GM21723 (cell line): Measurements from ENCODE around the gene CENPB.
A peak's percentile ranks its signal among the peaks of the same experiment; 100 is the strongest.
"Not testable (repeated sequence)": the region's sequence is repeated elsewhere in the genome, so short reads cannot be mapped to it uniquely, and the experiment has no call there.

Experiments used
- ATAC-seq: cut with Tn5 transposase; IDR thresholded peaks from one replicate; pipeline ENCODE4 v1.9.1; 2021; ENCODE audit warnings: mild to moderate bottlenecking, moderate library complexity; ENCODE audit not compliant: unreplicated experiment

Gene CENPB

DNA sequence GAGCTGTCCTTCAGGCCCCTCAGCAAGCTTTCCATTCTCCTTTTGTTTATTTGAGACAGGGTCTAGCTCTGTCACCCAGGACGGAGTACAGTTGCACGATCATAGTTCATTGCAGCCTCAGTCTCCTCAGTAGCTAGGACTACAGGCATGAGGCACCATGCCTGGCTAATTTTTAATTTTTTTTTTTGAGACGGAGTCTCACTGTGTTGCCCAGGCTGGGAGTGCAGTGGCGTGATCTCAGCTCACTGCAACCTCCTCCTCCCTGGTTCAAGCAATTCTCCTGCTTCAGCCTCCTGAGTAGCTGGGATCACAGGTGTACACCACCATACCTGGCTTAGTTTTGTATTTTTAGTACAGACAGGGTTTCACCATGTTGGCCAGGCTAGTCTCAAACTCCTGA is 2.7 kb upstream of the CENPB start:
- not testable (repeated sequence) for ATAC-seq

DNA sequence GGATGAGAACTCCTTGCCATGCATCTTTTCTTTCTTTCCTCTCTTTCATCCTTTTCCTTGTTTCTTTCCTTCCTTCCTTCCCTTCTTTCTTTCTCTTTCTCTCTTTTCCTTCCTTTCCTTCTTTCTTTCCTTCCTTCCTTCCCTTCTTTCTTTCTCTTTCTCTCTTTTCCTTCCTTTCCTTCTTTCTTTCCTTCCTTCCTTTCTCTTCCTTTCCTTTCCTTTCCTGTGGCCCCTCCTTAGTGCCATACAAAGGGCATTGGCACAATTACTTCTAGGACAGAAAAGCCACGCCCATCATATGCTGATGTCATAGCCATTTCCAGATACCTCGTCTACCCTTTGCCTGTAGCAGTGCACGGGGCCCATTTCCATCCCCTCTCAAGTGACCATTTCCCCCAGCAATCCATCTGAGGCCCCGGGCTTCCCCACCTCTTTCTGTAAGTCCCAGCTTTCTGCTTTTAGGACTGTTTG is 2.2 kb upstream of the CENPB start:
- ATAC-seq, result no peak

DNA sequence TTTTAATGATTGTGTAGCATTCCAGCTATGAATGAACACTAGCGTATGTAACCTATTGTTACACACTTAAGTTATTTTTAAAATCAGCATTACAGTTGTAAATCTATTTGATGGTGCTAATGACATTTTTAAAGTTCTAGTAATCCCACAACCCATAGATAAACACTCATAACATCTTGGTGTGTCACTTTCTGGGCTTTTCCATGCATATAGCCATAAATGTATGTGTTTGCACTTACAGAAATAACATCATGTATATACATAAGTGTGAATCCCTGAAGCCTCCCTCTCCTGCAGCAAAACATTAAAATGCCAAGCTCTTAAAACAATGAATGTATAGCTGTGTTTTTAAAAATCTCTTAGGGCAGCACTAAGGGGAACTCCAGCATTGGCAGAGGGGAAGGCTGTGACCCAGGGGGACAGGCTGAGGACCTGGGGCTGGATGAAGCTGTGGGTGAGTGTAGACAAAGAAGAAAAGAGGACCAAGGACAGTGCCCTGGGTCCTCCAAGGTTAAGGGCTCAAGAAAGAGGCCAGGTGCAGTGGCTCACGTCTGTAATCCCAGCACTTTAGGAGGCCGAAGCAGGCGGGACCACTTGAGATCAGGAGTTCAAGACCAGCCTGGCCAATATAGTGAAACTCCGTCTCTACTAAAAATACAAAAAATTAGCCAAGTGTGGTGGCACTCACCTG is 929 bp upstream of the CENPB start:
- no peak for ATAC-seq

DNA sequence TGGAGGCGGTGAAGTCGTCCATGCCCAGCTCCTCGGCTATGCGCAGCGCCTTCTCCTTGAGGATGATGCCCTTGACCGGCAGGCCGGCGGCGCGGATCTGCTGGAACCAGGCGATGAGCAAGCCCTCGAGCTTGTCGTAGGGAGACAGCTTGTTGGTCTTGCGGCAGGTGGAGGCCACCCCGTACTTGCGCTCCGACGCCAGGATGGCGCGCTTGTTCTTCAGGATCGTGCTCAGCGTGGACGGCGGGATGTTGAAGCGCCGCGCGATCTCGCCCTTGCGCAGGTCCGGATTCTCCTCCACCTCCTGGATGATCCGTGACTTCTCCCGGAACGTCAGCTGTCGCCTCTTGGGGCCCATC is 435 bp downstream of the CENPB start:
- peak; percentile 7 for ATAC-seq

DNA sequence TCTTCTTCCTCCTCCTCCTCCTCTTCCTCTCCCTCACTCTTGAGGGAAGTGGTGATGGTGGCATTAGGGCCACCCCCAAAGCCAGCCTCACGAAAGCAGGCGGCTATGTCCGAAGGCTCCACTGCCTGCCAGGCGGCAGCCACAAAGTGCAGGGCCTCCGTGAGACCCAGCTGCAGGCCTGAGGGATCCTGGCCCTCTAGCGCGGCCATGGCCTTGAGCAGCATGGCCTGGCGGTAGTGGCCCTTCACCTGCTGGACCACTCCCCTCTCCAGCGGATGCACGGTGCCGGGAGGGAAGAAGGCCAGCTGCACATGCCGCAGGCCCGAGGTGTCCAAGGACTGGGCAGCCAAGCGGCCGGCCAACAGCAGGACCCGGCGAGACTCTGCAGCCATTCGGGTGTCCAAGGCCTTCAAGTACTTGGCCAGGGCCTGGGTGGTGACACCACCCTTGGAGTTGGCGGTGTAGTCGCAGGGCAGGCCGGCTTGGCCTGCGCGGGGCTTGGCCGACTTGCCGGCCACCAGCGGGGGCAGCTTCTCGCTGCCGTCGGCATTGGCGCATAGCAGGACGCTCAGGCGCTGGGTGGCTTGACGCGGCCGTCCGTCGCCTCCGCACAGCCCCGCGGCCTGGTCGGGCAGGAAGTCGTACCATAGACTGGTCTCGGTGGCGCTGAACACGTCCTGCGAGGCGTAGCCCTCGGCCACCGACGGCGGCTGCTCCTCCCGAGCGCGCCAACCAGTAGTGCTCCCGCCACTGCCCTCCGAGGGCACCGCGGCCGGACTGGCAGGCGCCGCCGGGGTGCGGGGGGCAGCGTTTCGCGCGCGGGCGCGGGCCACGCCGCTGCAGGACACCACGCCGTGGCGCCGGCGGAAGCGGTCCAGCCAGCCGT is 1.1 kb downstream of the CENPB start:
- ATAC-seq, result no peak

GRCh38 chr20:3784863-3785239 is 1.7 kb downstream of the CENPB start:
- no peak for ATAC-seq

- no peak for ATAC-seq
Observed at GRCh38 chr20:3784216-3784853, 2.2 kb downstream of the CENPB start.

- ATAC-seq, result no peak
Observed at GRCh38 chr20:3783511-3784195, 2.9 kb downstream of the CENPB start.

DNA sequence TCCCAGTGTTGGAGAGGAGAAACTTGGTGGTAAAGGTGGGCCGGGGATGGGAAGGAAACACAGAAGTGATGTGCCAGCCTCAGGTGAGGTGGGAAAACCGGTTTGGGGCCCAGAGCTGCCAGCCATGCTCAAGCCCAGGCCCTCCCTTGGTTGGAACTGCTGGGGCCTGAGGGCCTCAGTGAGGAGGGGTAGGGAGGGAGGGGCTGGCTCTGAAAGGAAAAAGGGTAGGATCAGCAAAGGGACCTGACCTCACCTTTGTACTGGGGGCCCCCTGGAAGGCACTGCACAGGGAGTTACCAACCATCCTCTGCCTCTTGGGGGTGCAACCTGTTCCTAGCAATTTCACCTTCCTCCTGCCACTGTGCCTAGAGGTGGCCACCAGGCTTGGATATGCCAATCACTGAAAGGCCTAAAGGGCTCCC is 3.5 kb downstream of the CENPB start:
- no peak for ATAC-seq

DNA sequence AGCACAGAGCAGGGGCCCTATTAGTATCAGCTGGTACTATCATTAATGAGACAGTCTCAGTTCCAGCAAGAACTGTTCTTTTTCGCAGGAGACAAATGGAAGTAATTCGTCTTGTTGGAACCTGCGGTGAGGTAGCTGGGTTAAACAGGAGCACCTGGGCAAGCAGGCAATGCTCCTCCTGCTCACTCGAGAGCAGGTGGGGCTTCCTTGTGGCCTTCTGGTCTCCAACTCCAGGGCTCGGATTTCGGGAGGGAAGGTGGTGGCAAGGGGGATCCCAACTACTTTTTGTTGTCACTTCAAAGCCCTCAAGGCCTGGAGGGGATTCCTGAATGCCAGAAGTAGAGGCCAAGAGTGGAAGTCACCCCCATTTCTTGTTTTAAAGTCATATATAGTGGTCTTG is 3.9 kb downstream of the CENPB start:
- ATAC-seq, result no peak

- ATAC-seq, result peak; percentile 73
Observed at GRCh38 chr20:3781153-3781910, 5.2 kb downstream of the CENPB start, which contains the start of gene SPEF1. TSS of gene SPEF1 (minus strand) at chr20:3781448. CDS start at chr20:3781287, 161 bp downstream.

DNA sequence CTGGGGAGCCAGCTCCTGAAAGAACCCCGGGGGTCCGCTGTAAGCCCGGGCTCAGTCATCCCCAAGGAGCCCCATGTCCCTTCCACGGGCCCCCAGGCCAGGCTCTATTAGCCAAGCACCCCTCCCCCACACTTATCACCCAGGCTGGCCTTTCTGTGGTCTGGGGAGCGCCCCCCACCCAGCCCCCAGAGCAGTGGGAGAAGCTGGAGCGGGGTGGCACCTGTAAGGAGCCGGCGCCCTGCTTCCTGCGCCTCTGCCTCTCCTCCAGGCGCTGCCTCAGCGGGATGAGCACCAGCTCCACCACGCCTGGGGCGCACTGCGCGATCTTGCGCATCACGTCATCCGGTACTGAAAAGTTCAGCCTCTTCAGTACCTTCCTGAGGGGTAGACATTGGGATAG is 7.6 kb downstream of the CENPB start:
- ATAC-seq, result no peak

- peak; percentile 48 for ATAC-seq
Observed at GRCh38 chr20:3777716-3778629, 8.6 kb downstream of the CENPB start.

DNA sequence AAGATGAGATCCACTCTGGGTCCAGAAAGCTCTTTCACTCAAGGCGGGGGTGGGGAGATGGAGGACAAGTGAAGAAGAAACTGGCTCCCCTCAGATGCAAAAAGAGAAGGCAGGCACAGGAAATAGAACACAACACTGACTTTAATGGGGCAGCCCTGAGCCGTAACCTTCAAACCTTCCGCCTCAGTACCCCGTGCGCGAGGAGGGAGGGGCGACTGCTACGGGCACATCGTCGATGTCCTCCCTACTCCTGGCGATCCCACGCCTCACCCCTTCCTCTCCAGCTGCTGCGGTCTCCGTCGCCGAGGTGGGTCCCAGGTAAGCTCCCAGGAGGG is 9.2 kb downstream of the CENPB start:
- no peak for ATAC-seq

DNA sequence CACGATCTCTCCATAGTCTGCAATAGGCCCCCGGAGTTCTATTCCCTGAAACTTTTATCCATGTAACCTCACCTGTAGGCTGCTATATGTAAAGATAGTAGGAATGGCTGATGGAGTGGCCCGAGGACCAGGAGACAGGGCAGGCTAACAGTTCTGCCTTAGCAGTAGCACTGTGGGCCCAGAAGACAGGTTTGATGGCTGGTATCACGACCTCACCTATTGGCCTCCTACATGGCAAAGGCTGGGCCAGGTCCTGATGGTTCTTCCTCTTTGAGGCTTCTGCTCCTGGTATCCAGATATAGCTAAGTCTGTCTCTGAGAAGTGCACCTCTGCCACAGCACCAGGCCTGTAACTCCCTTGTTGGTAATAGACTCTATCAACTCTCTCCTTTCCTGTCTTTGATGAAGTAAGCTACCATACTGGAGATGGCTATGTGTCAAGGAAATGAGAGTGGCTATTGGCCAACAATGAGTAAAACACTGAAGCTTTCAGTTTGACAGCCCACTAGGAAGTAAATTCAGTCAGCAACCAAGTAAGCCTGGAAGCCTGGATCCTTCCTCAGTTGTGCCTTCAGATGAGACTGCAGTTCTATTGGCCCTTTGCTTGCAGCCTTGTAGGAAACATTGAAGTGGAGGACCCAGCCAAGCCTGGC is 11.0 kb downstream of the CENPB start:
- no peak for ATAC-seq

- ATAC-seq, result no peak
Observed at GRCh38 chr20:3771552-3772058, 14.9 kb downstream of the CENPB start.

DNA sequence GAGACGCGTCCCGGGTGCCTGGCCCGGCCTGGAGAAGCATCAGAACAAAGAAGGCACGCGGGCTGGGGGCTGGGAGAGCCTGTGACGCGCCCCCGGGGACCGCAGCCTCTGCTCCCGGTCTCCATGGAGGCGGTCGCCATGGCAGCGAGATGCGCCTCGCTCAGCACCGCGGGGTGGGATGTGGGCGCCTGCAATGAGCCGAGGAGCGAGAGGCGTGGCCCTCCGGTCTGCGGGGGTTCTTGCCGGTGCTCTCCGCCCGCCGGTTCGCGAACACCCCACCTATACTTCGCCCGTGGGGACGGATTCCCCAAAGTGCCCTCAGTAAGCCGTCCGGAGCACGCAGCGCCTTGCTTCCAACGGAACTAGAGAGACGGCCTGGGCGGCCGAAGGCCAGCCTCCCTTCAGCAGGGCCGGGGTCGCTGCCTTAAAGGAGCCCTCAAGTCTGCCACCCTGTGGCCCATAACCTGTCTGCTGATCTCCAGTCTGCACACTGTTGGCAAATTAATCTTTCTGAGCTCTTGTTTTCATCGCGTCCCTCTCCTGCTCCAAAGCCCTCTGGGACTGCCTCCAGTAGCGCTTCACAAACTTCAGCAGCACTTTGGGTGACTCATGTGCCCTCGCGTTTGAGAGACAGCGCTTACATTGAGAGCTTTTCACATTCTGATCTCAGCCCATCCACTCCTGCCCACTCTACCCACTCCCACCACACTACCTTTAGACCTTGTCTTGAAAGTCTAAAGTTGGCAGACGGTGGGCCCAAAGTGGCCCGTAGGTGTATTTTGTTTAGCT is 18.0 kb downstream of the CENPB start:
- ATAC-seq, result peak; percentile 45
